Activated naive CD8-positive, alpha-beta T cell treated with anti-CD3 and anti-CD28 coated beads, Interleukin-2, amount 50 U/mL, for 16 hours (primary cell): ENCODE data around the gene SPSB4.

Experiments used
- DNase-seq: peaks from one replicate; pipeline ENCODE4 v3.0.0-alpha.2; 2020; ENCODE audit warnings: low read depth, low spot score

Gene SPSB4

DNA sequence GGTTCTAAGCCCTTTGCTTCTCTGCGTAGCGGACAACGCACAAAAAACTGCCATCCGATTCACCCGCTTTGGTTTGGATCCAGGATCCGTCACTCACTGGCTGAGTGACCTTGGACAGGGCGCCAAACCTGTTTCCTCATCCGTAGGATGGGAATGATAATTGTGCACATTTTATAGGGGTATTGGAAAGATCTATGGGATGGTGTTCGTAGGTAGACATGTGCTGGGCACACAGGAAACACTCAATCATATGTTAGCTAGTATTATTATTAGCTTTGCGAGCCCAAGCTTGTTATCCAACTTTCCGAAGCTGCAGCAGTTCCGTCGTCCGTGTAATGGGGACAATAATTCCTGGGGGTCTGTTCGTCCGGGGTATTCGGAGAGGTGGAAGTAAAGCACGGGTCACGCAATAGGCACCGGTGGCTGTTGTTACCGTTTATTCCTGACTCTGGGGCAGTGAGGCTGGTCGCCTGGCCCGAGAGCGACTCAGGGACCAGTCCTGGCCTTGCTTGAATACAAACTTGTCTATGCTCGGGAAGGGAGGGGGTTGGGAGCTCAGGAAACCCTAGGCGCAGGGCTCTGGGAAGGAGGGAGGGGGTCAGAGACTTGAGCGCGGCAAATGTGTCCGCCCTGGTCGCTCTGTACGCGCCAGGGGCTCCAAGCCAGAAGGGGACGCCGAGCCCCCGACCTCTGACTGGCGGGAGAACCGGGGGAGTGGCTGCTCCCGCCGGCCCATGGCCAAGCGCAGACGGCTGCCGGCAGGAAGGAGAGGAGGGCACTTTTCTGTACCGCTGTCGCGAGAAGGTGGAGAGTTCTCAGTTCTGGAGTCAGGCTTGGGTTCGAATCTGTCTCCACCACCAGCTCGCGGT is 1.3 kb downstream of the SPSB4 start:
- DNase-seq = no peak

- DNase-seq = no peak
Observed at GRCh38 chr3:141055136-141055535, 4.0 kb downstream of the SPSB4 start.

GRCh38 chr3:141055536-141056445 is 4.6 kb downstream of the SPSB4 start:
- DNase-seq = no peak

GRCh38 chr3:141056751-141057171 is 5.6 kb downstream of the SPSB4 start:
- DNase-seq = no peak

GRCh38 chr3:141057436-141057835 is 6.3 kb downstream of the SPSB4 start:
- DNase-seq = no peak

GRCh38 chr3:141057946-141058800 is 7.0 kb downstream of the SPSB4 start:
- no peak for DNase-seq

DNA sequence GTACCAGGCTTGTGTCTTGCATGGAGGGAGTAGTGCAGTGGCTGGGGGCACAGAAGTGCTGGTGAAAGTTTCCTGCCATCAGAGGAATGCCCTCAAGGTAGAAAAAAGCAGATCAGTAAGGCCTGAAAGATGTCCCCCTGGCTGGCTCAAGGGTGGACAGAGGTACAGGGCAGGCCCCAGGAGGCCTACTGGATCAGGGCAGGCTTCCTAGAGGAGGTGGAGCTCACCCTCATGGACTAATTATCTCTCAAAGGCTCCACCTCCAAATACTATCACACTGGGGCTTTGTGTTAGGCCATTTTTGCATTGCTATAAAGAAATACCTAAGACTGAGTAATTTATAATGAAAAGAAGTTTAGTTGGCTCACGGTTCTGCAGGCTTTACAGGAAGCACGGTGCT is 7.8 kb downstream of the SPSB4 start:
- no peak for DNase-seq

- no peak for DNase-seq
Observed at GRCh38 chr3:141059816-141060215, 8.7 kb downstream of the SPSB4 start.

DNA sequence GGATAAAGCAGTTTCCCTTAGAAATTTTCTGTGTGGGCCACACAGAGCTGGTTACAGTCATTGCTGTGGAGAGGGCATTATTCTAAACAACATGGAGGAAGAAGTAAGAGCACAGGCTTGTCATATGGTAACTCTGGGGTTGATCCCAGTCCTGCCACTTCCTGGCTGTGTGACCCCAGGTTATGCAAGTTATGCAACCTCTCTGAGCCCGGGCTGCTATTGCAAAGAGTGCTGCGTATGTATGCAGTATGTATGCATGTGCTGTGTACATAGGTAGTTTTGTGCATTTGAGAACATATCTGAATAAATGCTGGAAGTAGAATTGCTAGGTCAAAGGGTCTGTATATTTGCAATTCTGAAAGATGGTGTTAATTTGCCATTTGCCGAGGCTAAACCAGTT is 9.2 kb downstream of the SPSB4 start:
- no peak for DNase-seq

- no peak for DNase-seq
Observed at GRCh38 chr3:141063831-141064230, 12.7 kb downstream of the SPSB4 start.

DNA sequence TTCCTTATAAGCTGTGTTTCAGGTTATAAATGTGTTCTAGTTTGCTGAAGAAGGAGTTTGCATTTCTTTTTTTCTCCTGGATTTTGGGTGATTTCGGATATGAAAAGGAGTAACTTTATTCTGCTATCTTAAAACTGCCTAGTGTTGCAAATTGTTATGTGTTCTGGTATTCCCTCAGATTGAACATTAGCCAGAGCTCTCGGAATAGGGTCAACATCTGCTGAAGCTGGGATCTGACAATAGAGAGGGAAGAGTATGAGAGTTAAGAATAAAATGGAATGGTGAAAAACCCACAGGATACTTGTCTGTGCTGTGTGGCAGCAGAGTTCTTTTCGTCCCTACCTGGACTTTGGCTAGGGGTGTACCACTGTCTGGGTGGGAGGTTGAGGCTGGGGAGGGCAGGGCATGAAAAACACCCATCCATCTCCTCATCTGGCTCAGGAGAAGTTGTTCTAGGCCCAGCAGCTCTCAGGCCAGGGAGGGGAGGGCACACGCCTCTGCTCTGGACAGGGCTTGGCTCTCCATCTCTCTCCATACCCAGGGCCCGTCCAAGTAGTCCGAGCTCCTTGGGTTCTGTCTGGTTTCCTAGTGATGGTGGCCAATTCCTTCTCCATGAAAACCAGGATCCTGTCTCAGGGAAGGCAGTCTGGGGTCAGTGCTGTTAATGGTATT is 13.2 kb downstream of the SPSB4 start:
- no peak for DNase-seq

- no peak for DNase-seq
Observed at GRCh38 chr3:141065258-141065657, 14.1 kb downstream of the SPSB4 start.

DNA sequence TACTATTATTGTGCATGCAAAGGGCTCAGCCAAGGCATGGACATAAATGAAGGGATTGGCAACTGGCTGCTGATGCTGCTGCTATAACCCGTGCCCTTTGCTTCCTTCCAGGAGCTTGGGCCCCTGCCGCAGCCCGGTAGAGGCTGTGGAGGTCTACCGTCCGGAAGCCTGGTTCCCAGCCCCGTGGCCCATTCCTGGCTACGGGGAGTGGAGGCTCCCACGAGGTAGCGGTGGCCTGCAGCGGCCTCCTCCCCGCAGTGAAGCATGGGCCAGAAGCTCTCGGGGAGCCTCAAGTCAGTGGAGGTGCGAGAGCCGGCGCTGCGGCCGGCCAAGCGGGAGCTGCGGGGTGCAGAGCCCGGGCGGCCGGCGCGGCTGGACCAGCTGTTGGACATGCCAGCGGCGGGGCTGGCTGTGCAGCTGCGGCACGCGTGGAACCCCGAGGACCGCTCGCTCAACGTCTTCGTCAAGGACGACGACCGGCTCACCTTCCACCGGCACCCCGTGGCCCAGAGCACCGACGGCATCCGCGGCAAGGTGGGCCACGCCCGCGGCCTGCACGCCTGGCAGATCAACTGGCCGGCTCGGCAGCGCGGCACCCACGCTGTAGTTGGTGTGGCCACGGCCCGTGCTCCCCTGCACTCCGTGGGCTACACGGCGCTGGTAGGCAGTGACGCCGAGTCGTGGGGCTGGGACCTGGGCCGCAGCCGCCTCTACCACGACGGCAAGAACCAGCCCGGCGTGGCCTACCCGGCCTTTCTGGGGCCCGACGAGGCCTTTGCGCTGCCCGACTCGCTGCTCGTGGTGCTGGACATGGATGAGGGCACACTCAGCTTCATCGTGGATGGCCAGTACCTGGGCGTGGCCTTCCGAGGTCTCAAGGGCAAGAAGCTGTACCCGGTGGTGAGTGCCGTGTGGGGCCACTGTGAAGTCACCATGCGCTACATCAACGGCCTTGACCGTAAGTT is 15.0 kb downstream of the SPSB4 start:
- no peak for DNase-seq

DNA sequence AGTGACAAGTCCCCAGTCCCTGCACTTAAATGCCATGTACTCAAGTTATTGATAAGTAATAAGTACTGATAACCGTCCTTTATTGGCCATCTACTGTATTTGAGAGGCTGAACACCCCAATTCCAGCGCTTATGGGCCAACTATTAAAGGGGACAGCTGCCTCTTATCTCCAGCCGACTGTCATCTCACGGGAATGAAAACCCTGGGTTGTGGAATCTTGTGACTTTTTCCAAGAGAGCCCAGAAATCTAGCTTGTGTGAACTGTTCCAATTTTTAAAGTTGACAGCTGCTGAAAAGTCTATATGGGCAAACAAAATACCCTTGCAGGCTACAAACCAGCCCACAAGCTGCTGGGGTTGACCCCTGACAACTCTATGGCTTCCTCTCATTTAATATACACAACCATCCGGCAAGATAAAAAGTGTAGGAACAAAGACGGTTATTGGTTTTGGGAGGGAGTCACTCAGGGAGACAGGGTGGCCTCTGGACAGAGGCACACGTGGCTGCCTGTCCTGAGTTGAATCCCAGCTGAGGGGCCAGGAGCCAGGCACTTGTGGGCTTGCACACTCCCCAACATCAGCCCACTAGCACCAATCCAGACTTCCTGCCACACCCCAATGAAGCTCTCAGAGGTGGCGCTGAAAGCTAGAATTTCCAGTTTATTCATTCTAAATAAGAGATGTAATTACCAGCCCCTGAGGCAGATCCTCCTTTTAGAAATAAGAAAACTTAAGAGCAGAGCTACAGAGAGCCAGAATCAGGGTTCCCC is 16.2 kb downstream of the SPSB4 start:
- DNase-seq = no peak

DNA sequence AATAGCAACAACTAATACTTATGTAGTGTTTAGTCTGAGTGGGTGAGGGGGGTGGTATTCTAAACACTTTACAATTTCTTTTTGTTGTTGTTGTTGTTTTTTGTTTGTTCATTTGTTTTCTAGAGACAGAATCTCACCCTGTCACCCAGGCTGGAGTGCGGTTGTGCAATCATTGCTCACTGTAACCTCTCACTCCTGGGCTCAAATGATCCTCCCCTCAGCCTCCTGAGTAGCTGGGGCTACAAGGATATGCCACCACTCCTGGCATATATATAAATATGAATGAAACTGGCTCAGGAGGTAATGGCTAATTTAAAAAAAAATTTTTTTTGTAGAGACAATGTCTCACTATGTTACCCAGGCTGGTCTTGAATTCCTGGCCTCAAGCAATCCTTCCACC is 19.1 kb downstream of the SPSB4 start:
- no peak for DNase-seq

GRCh38 chr3:141070727-141071357 is 19.7 kb downstream of the SPSB4 start:
- no peak for DNase-seq

DNA sequence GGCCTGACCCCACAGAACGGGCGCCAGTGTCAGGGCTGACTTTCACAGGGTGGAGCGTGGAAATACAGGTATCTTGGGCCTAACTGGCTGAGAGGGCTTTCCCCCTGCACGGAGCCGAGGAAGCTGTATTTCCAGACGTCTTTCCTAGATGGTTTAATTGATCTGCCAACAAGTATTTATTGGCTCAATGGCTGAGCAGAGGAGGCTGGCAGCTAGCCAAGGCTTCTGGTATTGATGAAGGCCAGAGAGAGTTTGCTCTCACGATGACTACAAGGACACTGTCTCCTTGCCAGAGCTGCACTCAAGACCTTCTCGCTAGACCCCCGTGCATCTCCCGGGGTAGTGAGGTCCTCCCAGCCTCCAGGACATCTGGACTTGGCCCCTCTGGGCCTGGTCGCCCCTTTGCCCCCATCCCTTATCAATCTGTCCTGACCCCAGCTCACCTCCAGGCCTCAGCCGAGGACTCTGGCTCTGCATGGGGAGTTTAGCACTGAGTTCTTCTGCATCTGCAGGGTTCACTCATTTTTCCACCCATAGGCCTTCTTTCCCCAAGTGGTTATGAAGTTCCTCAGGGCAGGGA is 20.6 kb downstream of the SPSB4 start:
- no peak for DNase-seq

DNA sequence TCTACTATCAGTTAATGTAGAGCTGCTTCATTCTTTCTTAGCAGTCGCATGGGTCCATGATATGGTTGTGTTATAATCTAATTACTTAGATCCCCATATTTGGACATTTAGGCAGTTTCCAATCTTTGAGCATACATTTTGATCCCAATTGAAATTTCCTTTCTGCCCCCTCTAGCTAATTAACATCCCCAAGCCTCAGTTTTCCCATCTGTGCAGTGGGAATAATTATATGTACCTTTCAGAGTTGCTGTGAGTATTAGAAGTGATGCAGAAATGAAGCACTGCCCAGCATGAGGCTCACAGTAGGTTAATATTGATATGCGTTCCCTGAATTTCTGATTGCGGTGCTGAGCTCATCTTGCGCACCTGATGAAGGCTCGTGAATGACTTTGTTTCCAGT is 21.8 kb downstream of the SPSB4 start:
- DNase-seq = no peak
